BE2C (cell line): ENCODE data around the gene PITPNC1.
A peak's percentile ranks its signal among the peaks of the same experiment; 100 is the strongest.

Experiments
- DNase-seq: peaks from one replicate; pipeline ENCODE4 v3.0.0-alpha.2; 2020
- H3K27me3 ChIP-seq: fragments of 250-450 bp; sonication (Bioruptor Pico); 2 replicates; pipeline ENCODE4 v1.5.1; 2020; ENCODE audit warnings: mild to moderate bottlenecking
- H3K36me3 ChIP-seq: fragments of 250-450 bp; sonication (Bioruptor Pico); 2 replicates; pipeline ENCODE4 v1.5.1; 2020; ENCODE audit warnings: mild to moderate bottlenecking
- H3K4me1 ChIP-seq: fragments of 250-450 bp; sonication (Bioruptor Pico); 2 replicates; pipeline ENCODE4 v1.5.1; 2020
- H3K4me3 ChIP-seq: 2 replicates; pipeline ENCODE4 v1.5.1; 2011; ENCODE audit warnings: low read depth, low read length
- H3K9me3 ChIP-seq: fragments of 250-450 bp; sonication (Bioruptor Pico); 2 replicates; pipeline ENCODE4 v1.5.1; 2020
- CTCF ChIP-seq: IDR thresholded peaks from 2 replicates; pipeline ENCODE4 v1.5.1; 2012; ENCODE audit warnings: mild to moderate bottlenecking, low read depth, low read length

Gene PITPNC1

GRCh38 chr17:67481808-67482207 lies 104.7 kb downstream of the PITPNC1 start:
- no peaks in the 10 kb centered on the region for H3K9me3 ChIP-seq
- TF ChIP-seq CTCF = no peak
- DNase-seq = no peak
- no peaks in the 10 kb centered on the region for H3K4me1 ChIP-seq
- no peaks in the 10 kb centered on the region for H3K27me3 ChIP-seq
- no peaks in the 10 kb centered on the region for H3K36me3 ChIP-seq
- H3K4me3 ChIP-seq = no peak overlapping the region

- no peaks in the 10 kb centered on the region for H3K36me3 ChIP-seq
- no peaks in the 10 kb centered on the region for H3K9me3 ChIP-seq
- H3K4me1 ChIP-seq = peaks cover 2% of the 10 kb centered on the region
- H3K4me3 ChIP-seq = no peak overlapping the region
- no peak for DNase-seq
- H3K27me3 ChIP-seq = no peaks in the 10 kb centered on the region
- TF ChIP-seq CTCF = no peak
These were observed 105.7 kb downstream of the PITPNC1 start for GRCh38 chr17:67482764-67483163.

- no peak for DNase-seq
- no peaks in the 10 kb centered on the region for H3K36me3 ChIP-seq
- peaks cover 5% of the 10 kb centered on the region for H3K4me1 ChIP-seq
- no peaks in the 10 kb centered on the region for H3K9me3 ChIP-seq
- no peak for TF ChIP-seq CTCF
- no peak overlapping the region for H3K4me3 ChIP-seq
- no peaks in the 10 kb centered on the region for H3K27me3 ChIP-seq
These were observed 107.2 kb downstream of the PITPNC1 start for GRCh38 chr17:67484261-67484660.

GRCh38 chr17:67485666-67486065 lies 108.6 kb downstream of the PITPNC1 start:
- no peak for DNase-seq
- no peaks in the 10 kb centered on the region for H3K27me3 ChIP-seq
- no peak overlapping the region for H3K4me3 ChIP-seq
- H3K4me1 ChIP-seq = peaks cover 9% of the 10 kb centered on the region
- TF ChIP-seq CTCF = no peak
- no peaks in the 10 kb centered on the region for H3K9me3 ChIP-seq
- H3K36me3 ChIP-seq = no peaks in the 10 kb centered on the region

- peaks cover 21% of the 10 kb centered on the region for H3K4me1 ChIP-seq
- no peaks in the 10 kb centered on the region for H3K9me3 ChIP-seq
- no peaks in the 10 kb centered on the region for H3K27me3 ChIP-seq
- H3K4me3 ChIP-seq = no peak overlapping the region
- no peaks in the 10 kb centered on the region for H3K36me3 ChIP-seq
- DNase-seq = no peak
- TF ChIP-seq CTCF = no peak
These were observed 110.4 kb downstream of the PITPNC1 start for GRCh38 chr17:67487506-67487905.

- Histone ChIP-seq H3K9me3 (no peaks in the 10 kb centered on the region), H3K36me3 (no peaks in the 10 kb centered on the region), H3K4me3 (no peak overlapping the region), H3K4me1 (peaks cover 28% of the 10 kb centered on the region), H3K27me3 (no peaks in the 10 kb centered on the region)
- TF ChIP-seq CTCF = no peak
- peak; percentile 91 for DNase-seq
These were observed 111.1 kb downstream of the PITPNC1 start for GRCh38 chr17:67488161-67488560.
